Nucleus accumbens (tissue), 56 donors: ENCODE measurements around the gene AURKAIP1.
"Not testable (repeated sequence)": the region's sequence is repeated elsewhere in the genome, so short reads cannot be mapped to it uniquely, and the experiment has no call there.

Experiments used
- DNase-seq, 56 donors: peaks; one replicate each; lab custom pipeline; 2025; lab: John Stamatoyannopoulos, UW

The AURKAIP1 gene

DNA sequence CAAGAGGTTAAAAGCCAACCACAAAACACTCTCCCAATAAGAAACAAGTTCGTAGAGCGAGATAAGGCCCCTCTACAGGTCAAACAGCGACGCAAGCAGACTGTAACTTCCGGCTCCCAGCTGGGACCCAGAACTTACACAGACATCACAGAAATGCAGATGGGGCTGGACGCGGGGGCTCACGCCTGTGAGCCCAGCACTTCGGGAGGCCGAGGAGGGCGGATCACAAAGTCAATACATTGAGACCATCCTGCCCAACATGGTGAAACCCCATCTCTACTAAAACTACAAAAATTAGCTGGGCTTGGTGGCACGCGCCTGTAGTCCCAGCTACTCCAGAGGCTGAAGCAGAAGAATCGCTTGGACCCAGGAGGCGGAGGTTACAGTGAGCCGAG is 13.1 kb upstream of the AURKAIP1 start:
- DNase-seq: no peak

GRCh38 chr1:1387098-1388077 is 12.4 kb upstream of the AURKAIP1 start:
- no peak for DNase-seq

- DNase-seq: no peak
Observed at GRCh38 chr1:1385931-1386330, 10.9 kb upstream of the AURKAIP1 start.

DNA sequence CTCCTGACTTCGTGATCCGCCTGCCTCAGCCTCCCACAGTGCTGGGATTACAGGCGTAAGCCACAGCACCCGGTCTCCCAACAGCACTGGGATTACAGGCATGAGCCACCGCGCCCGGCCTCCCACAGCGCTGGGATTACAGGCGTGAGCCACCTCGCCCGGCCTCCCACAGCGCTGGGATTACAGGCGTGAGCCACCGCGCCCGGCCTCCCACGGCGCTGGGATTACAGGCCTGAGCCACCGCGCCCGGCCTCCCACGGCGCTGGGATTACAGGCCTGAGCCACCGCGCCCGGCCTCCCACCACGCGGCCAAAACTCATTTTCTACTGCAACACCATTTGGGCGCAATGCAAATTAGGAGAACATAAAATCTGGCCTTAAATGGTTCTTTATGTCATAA is 10.3 kb upstream of the AURKAIP1 start:
- DNase-seq: not testable (repeated sequence)

DNA sequence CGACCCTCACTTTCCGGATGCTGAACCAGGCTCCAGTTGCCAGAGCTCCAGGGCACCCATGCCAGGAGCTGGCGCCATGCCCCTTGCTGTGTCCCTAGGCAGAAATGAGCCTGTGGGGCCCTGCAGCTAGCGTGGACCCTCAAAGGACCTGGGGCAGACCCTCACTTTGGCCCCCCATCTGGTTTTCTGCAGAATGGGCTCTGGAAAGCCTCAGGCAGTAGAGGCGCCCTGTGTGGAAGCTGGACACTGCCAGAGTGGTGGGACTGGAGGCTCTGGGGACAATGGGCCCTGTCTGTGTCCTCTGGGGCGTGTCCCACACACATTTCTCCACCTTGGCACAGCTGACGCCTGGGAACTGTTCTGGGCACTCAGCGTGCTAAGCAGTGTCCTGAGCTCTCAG is 6.3 kb upstream of the AURKAIP1 start:
- DNase-seq: no peak

- no peak for DNase-seq
Observed at GRCh38 chr1:1380860-1381259, 5.9 kb upstream of the AURKAIP1 start.

DNA sequence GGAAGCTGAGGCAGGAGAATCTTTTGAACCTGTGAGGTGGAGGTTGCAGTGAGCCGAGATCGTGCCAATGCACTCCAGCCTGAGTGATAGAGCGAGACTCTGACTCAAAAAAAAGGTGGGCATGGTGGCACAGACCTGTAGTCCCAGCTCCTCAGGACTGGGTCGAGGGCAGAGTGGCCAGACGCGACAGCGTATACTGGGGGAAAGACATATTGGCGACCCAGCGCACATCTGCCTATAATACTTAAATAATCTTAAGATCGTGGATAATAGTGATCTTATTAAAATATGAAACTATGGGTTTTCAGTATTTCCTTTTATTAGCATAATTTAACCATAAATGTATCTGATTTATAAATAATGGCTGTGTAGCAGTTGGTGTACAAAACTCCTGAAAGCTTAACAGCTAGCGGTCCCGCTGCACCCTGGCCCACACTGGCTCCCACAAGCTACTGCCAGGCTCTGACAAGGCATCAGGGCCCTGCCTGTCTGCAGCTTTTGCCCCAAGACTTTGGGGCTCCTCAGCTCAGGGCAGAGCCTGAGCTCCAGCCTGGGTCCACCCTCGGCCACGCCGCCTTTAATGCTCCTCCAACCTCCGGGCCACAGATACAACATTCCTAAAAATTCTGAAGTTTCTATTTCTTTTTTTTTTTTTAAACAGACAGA is 2.7 kb upstream of the AURKAIP1 start:
- DNase-seq: no peak

GRCh38 chr1:1376551-1377226 is 1.7 kb upstream of the AURKAIP1 start:
- no peak for DNase-seq

DNA sequence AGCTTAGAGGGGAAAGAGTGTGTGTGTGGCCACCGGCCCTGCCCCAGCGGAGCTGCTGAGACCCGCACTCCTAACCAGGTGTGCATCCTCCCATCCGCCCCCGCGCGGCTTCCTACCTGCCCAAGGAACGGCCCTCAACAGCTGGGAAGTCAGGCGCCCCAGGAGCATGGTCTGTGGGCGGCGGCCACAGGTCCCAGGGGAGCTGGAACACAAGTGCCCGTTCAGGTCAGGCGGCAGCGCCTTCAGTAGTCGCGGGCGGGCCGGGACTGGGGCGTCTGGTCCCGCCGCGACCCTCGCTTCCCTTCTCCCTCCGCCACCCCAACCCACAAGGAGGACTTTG is 448 bp downstream of the AURKAIP1 start:
- DNase-seq: no peak

DNA sequence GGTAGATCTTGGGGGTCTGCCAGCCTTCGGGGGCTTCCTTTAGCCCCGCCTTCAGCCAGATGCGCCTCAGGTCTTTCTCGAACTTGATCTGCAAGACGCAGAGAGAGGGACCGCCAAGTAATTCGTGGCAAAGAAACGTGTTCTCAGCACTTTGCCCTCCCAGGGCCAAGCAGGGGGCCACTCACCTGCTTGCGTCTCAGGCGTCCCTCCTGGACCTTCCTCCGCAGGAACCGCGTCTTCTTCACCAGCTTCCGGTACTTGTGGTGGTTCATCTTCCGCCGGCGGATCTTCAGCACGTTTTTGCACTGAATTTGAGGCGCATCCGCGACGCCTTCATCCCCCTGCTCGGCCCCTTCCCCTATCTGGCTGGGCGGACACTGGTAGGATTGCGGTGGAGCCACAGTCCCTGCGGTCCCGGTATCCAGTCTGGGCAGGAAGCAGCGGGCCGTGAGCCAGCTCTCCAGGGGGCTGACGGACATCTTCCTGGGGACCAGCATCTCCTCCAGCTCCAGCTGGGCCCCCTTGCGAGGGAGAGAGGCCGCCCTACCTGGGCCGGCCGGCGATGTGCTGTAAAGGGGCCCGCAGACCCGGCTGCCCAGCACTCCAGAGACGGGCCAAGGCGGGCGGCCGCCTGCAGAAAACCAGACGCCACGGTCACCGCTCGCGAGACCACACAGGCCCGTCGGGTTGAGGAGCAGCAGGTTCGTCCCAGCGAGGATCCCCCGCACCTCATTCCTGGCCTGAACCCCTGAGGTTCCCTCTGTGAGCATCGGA is 1.0 kb downstream of the AURKAIP1 start:
- DNase-seq: no peak

- no peak for DNase-seq
Observed at GRCh38 chr1:1373051-1373814, 1.8 kb downstream of the AURKAIP1 start.

- peak in 28 of 56 donors; percentile 10 to 71 (median 32) for DNase-seq
Observed at GRCh38 chr1:1371746-1372711, 3.0 kb downstream of the AURKAIP1 start.

GRCh38 chr1:1371364-1371745 is 3.7 kb downstream of the AURKAIP1 start:
- DNase-seq: no peak

- no peak for DNase-seq
Observed at GRCh38 chr1:1370771-1371300, 4.2 kb downstream of the AURKAIP1 start.

DNA sequence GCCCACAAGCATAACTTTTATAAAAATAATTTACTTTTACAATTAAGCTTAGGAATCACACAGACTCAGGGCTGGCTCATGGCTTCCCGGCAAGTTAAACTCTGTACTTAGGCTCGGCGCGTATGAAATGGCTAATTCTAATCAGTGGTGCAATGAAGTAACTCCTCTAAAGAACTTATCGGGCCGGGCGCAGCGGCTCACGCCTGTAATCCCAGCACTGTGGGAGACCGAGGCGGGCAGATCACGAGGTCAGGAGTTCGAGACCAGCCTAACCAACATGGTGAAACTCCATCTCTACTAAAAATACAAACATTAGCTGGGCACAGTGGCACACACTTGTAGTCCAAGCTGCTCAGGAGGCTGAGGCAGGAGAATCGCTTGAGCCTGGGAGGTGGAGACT is 4.9 kb downstream of the AURKAIP1 start:
- not testable (repeated sequence) for DNase-seq

DNA sequence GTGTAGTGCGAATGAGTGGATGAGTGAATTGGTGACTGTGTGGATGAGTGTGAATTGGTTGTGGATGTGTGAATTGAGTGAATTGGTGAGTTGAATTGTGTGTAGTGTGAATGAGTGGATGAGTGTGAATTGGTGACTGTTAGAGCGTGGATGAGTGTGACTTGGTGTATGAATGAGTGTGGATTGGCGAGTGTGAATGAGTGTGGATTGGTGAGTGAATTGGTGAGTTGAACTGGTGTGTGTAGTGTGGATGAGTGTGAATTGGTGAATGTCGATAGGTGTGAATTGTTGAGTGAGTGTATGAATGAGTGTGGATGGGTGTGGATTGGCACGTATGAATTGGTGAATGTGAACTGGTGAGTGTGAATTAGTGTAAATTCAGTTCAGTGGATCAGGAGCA is 7.7 kb downstream of the AURKAIP1 start:
- DNase-seq: no peak

GRCh38 chr1:1366699-1367066 is 8.3 kb downstream of the AURKAIP1 start:
- no peak for DNase-seq
